Measurements from ENCODE around the gene VARS2.
"Not testable (repeated sequence)": the region's sequence is repeated elsewhere in the genome, so short reads cannot be mapped to it uniquely, and the experiment has no call there.

Gene VARS2

DNA sequence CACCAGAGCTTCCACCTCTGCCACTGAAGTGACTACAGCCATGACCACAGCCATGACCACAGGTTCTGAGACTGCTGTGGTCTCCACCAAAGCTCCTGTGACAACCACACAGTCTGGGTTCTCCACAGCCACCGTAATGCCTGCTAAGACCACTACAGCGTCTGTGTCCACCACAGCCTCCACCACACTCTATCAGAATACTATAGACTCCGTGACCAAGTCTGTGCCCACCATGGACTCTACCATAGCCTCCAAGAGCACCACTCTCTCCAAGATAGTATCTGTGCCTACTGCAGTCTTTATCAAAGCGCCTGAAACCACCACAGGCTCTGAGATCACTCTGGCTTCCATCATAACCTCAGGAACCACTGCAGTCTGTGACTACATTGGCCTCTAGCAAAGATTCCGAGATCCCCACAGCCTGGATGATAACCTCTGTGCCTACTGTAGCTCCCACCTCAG is 51.1 kb downstream of the VARS2 start:
- Histone ChIP-seq H3K9ac (ENCODE audit: low read length) (no peak overlapping the region), H3K4me2 (ENCODE audit: low read length) (no peak overlapping the region), H2AFZ (ENCODE audit: low read depth, low read length) (no peak overlapping the region), H3K27me3 (ENCODE audit: low read depth, low read length) (peaks cover 8% of the 10 kb centered on the region), H3K36me3 (replicated peaks; ENCODE audit: low read depth, low read length) (no peaks in the 10 kb centered on the region), H3K4me1 (ENCODE audit: low read length) (peaks cover 9% of the 10 kb centered on the region), H4K20me1 (ENCODE audit: insufficient read depth, low read length) (no peaks in the 10 kb centered on the region), H3K27ac (ENCODE audit: low read length) (no peak overlapping the region), H3K79me2 (ENCODE audit: low read length) (no peaks in the 10 kb centered on the region), H3K9me3 (ENCODE audit: insufficient read depth, low read length) (no peaks in the 10 kb centered on the region), H3K4me3 (ENCODE audit: low read length) (no peak overlapping the region)
- TF ChIP-seq, protein P1, sequence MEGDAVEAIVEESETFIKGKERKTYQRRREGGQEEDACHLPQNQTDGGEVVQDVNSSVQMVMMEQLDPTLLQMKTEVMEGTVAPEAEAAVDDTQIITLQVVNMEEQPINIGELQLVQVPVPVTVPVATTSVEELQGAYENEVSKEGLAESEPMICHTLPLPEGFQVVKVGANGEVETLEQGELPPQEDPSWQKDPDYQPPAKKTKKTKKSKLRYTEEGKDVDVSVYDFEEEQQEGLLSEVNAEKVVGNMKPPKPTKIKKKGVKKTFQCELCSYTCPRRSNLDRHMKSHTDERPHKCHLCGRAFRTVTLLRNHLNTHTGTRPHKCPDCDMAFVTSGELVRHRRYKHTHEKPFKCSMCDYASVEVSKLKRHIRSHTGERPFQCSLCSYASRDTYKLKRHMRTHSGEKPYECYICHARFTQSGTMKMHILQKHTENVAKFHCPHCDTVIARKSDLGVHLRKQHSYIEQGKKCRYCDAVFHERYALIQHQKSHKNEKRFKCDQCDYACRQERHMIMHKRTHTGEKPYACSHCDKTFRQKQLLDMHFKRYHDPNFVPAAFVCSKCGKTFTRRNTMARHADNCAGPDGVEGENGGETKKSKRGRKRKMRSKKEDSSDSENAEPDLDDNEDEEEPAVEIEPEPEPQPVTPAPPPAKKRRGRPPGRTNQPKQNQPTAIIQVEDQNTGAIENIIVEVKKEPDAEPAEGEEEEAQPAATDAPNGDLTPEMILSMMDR (IDR thresholded peaks at IDR 0.05; ENCODE audit: low read depth, low read length), result no peak
- no peak for TF ChIP-seq EZH2phosphoT487 (IDR thresholded peaks at IDR 0.05; ENCODE audit: low read depth)

DNA sequence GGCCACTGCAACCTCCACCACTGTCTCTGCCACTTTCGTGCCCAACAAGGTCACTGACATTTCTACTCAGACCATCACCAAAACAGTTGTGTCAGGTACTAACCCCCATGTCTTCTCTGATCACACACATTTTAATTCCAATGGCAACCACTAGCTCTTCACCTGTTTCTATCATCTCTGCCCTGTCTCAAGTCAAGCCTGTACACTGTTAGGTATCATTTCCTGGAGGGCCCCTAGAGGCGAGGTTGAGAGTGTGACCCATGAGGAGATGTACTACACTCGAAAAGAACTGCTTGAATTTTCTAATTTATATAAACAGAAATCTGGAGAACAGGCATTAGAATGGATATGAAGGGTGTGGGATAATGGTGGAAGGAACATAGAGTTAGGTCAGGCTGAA is 52.1 kb downstream of the VARS2 start:
- Histone ChIP-seq H3K9me3 (ENCODE audit: insufficient read depth, low read length) (no peaks in the 10 kb centered on the region), H3K4me2 (ENCODE audit: low read length) (no peak overlapping the region)
- no peak for TF ChIP-seq EZH2phosphoT487 (IDR thresholded peaks at IDR 0.05; ENCODE audit: low read depth)
- TF ChIP-seq, protein P1 (IDR thresholded peaks at IDR 0.05; ENCODE audit: low read depth, low read length), result no peak

DNA sequence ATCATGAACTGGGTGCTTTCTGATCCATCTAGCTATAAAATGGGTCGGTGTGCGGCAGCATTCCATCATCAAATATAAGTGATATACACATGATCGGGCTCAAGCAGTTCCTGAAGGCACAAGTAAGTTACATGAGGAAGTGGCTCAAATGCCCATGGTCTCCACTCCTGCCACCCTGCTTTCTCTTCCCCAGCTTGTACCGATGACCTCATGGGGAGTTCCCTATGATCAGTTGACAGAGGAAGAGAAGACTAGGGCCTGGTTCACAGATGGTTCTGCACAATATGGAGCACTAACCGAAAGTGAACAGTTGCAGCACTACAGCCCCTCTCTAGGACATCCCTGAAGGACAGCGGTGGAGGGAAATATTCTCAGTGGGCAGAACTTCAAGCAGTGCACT is 55.1 kb downstream of the VARS2 start:
- not testable (repeated sequence) for H3K4me3 ChIP-seq (ENCODE audit: low read length); H4K20me1 ChIP-seq (ENCODE audit: insufficient read depth, low read length); H3K27me3 ChIP-seq (ENCODE audit: low read depth, low read length); H3K36me3 ChIP-seq (replicated peaks; ENCODE audit: low read depth, low read length); H3K9ac ChIP-seq (ENCODE audit: low read length); H3K9me3 ChIP-seq (ENCODE audit: insufficient read depth, low read length); H3K27ac ChIP-seq (ENCODE audit: low read length); H3K79me2 ChIP-seq (ENCODE audit: low read length); H3K4me1 ChIP-seq (ENCODE audit: low read length); H2AFZ ChIP-seq (ENCODE audit: low read depth, low read length)
- peak overlapping the region; percentile 25; the same call in 1 of the 2 replicates for H3K4me2 ChIP-seq (ENCODE audit: low read length)

More for the DNA sequence above, 52.1 kb downstream of the VARS2 start:
- Histone ChIP-seq H3K4me1 (ENCODE audit: low read length) (peaks cover 9% of the 10 kb centered on the region), H3K36me3 (replicated peaks; ENCODE audit: low read depth, low read length) (no peaks in the 10 kb centered on the region), H2AFZ (ENCODE audit: low read depth, low read length) (no peak overlapping the region), H3K79me2 (ENCODE audit: low read length) (no peaks in the 10 kb centered on the region), H3K27ac (ENCODE audit: low read length) (no peak overlapping the region), H3K27me3 (ENCODE audit: low read depth, low read length) (peaks cover 4% of the 10 kb centered on the region), H3K4me3 (ENCODE audit: low read length) (no peak overlapping the region), H3K9ac (ENCODE audit: low read length) (no peak overlapping the region), H4K20me1 (ENCODE audit: insufficient read depth, low read length) (no peaks in the 10 kb centered on the region)

DNA sequence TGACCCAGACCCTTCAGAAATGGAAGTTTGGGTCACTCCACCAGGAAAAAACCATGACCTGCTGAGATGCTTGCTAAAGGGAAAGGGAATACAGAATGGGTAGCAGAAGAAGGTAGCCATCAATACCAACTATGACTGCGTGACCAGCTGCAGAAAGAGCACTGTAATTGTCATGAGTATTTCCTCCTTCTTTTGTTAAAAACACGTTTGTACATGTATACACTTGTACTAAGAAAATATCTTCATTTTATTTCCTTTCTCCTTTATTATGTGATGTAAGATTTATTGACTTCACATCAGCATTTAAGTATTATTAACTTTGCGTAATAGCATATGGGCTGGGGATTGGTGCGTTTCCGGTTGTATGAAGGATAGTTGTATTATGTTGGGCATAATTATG is 56.9 kb downstream of the VARS2 start:
- Histone ChIP-seq H3K79me2 (ENCODE audit: low read length) (no peaks in the 10 kb centered on the region), H3K36me3 (replicated peaks; ENCODE audit: low read depth, low read length) (no peaks in the 10 kb centered on the region), H3K9ac (ENCODE audit: low read length) (no peak overlapping the region), H3K4me1 (ENCODE audit: low read length) (peaks cover 12% of the 10 kb centered on the region), H3K9me3 (ENCODE audit: insufficient read depth, low read length) (no peaks in the 10 kb centered on the region), H3K4me3 (ENCODE audit: low read length) (no peak overlapping the region), H4K20me1 (ENCODE audit: insufficient read depth, low read length) (no peaks in the 10 kb centered on the region), H3K27me3 (ENCODE audit: low read depth, low read length) (no peaks in the 10 kb centered on the region), H3K4me2 (ENCODE audit: low read length) (no peak overlapping the region), H2AFZ (ENCODE audit: low read depth, low read length) (no peak overlapping the region), H3K27ac (ENCODE audit: low read length) (no peak overlapping the region)
- no peak for TF ChIP-seq EZH2phosphoT487 (IDR thresholded peaks at IDR 0.05; ENCODE audit: low read depth)
- TF ChIP-seq, protein P1 (IDR thresholded peaks at IDR 0.05; ENCODE audit: low read depth, low read length), result no peak

DNA sequence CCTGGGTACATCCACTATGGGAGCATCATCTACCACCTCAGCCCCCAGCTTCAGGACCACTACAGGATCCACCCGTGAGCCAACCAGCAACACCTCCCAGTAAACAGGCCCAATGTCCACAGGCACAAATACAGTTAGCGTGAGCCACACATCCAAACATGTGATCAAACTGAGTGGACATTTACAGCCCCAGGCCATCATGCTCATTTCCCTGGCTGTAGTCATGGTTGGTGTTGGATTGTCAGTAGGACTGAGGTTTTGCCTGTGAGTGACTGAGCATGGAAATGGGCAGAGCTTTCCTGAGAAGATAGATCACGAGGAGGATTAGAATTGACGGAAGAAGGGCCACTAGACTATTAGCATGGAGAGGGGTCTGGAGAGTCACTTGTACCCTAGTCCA is 58.8 kb downstream of the VARS2 start:
- no peak overlapping the region for H3K9ac ChIP-seq (ENCODE audit: low read length)
- H3K27me3 ChIP-seq (ENCODE audit: low read depth, low read length), result no peaks in the 10 kb centered on the region
- H3K4me1 ChIP-seq (ENCODE audit: low read length), result peaks cover 12% of the 10 kb centered on the region
- H3K79me2 ChIP-seq (ENCODE audit: low read length), result no peaks in the 10 kb centered on the region
- H3K4me3 ChIP-seq (ENCODE audit: low read length), result no peak overlapping the region
- H3K36me3 ChIP-seq (replicated peaks; ENCODE audit: low read depth, low read length), result no peaks in the 10 kb centered on the region
- H4K20me1 ChIP-seq (ENCODE audit: insufficient read depth, low read length), result no peaks in the 10 kb centered on the region
- no peak overlapping the region for H3K27ac ChIP-seq (ENCODE audit: low read length)
- H3K4me2 ChIP-seq (ENCODE audit: low read length), result no peak overlapping the region
- TF ChIP-seq, protein P1 (IDR thresholded peaks at IDR 0.05; ENCODE audit: low read depth, low read length), result no peak
- TF ChIP-seq EZH2phosphoT487 (IDR thresholded peaks at IDR 0.05; ENCODE audit: low read depth), result no peak
- no peaks in the 10 kb centered on the region for H3K9me3 ChIP-seq (ENCODE audit: insufficient read depth, low read length)
- H2AFZ ChIP-seq (ENCODE audit: low read depth, low read length), result no peak overlapping the region
